SJSA1 (cell line): ENCODE results near the gene PAQR5. TPM values are rescaled to one million over a fixed set of nuclear protein-coding genes. Genes with fewer than 3 reads are reported as not detected.

Experiments
- DNase-seq, 2 experiments: peaks; one replicate each; pipeline ENCODE4 v3.0.0-alpha.2; 2015 to 2020; ENCODE audit warnings: low spot score in 2 of 2, low read depth in 1 of 2
- H3K27ac ChIP-seq: fragments of 250-450 bp; sonication (Bioruptor Pico); 2 replicates; pipeline ENCODE4 v1.5.1; 2020; ENCODE audit warnings: mild to moderate bottlenecking, moderate library complexity
- H3K27me3 ChIP-seq: fragments of 250-450 bp; sonication (Bioruptor Pico); replicated peaks from 2 replicates; pipeline ENCODE4 v1.5.1; 2020; ENCODE audit warnings: mild to moderate bottlenecking, moderate library complexity
- H3K36me3 ChIP-seq: fragments of 250-450 bp; sonication (Bioruptor Pico); 2 replicates; pipeline ENCODE4 v1.5.1; 2020; ENCODE audit warnings: mild to moderate bottlenecking
- H3K4me1 ChIP-seq: fragments of 250-450 bp; sonication (Bioruptor Pico); replicated peaks from 2 replicates; pipeline ENCODE4 v1.6.1; 2021; ENCODE audit warnings: mild to moderate bottlenecking
- H3K4me3 ChIP-seq: fragments of 250-450 bp; sonication (Bioruptor Pico); 2 replicates; pipeline ENCODE4 v1.5.1; 2020; ENCODE audit warnings: mild to moderate bottlenecking
- H3K9me3 ChIP-seq: fragments of 250-450 bp; sonication (Bioruptor Pico); replicated peaks from 2 replicates; pipeline ENCODE4 v1.5.1; 2020; ENCODE audit warnings: mild to moderate bottlenecking
- total RNA-seq: library from RNA; depleted of rRNA; stranded (reverse); fragments of >200 nt; shearing (Covaris generic); gene quantifications from 2 replicates; pipeline ENCODE4 v1.2.3, GENCODE V29; 2014

Gene PAQR5
- total RNA-seq, 1 experiment from 2014 or later, result 10.5 TPM

GRCh38 chr15:69315402-69316110, 16.8 kb downstream of the PAQR5 start:
- H3K4me3 ChIP-seq, result no peak overlapping the region
- DNase-seq, result no peak
- H3K4me1 ChIP-seq, result peaks cover 25% of the 10 kb centered on the region
- H3K36me3 ChIP-seq, result no peaks in the 10 kb centered on the region
- no peaks in the 10 kb centered on the region for H3K27me3 ChIP-seq
- H3K27ac ChIP-seq, result no peak overlapping the region
- H3K9me3 ChIP-seq, result no peaks in the 10 kb centered on the region

GRCh38 chr15:69316291-69316690, 17.6 kb downstream of the PAQR5 start:
- Histone ChIP-seq H3K4me3 (no peak overlapping the region), H3K27me3 (no peaks in the 10 kb centered on the region), H3K27ac (no peak overlapping the region), H3K4me1 (peaks cover 23% of the 10 kb centered on the region), H3K9me3 (no peaks in the 10 kb centered on the region), H3K36me3 (no peaks in the 10 kb centered on the region)
- no peak for DNase-seq

- Histone ChIP-seq H3K9me3 (no peaks in the 10 kb centered on the region), H3K4me1 (peaks cover 13% of the 10 kb centered on the region), H3K27ac (no peak overlapping the region), H3K4me3 (no peak overlapping the region), H3K27me3 (no peaks in the 10 kb centered on the region), H3K36me3 (no peaks in the 10 kb centered on the region)
- no peak for DNase-seq
These were observed 18.7 kb downstream of the PAQR5 start for GRCh38 chr15:69317392-69317841.

- DNase-seq, result no peak
- Histone ChIP-seq H3K27ac (no peak overlapping the region), H3K36me3 (no peaks in the 10 kb centered on the region), H3K4me3 (no peak overlapping the region), H3K27me3 (no peaks in the 10 kb centered on the region), H3K4me1 (peaks cover 13% of the 10 kb centered on the region), H3K9me3 (no peaks in the 10 kb centered on the region)
These were observed 19.3 kb downstream of the PAQR5 start for GRCh38 chr15:69318033-69318432.

GRCh38 chr15:69319384-69320375, 21.0 kb downstream of the PAQR5 start:
- H3K4me1 ChIP-seq, result peaks cover 13% of the 10 kb centered on the region
- no peaks in the 10 kb centered on the region for H3K27me3 ChIP-seq
- no peak overlapping the region for H3K27ac ChIP-seq
- DNase-seq, result no peak
- H3K9me3 ChIP-seq, result no peaks in the 10 kb centered on the region
- no peaks in the 10 kb centered on the region for H3K36me3 ChIP-seq
- H3K4me3 ChIP-seq, result no peak overlapping the region

GRCh38 chr15:69320977-69321554, 22.4 kb downstream of the PAQR5 start:
- no peak for DNase-seq
- no peak overlapping the region for H3K27ac ChIP-seq
- no peaks in the 10 kb centered on the region for H3K9me3 ChIP-seq
- no peak overlapping the region for H3K4me3 ChIP-seq
- H3K4me1 ChIP-seq, result peaks cover 13% of the 10 kb centered on the region
- no peaks in the 10 kb centered on the region for H3K27me3 ChIP-seq
- H3K36me3 ChIP-seq, result no peaks in the 10 kb centered on the region; the same call in 1 of the 2 replicates

GRCh38 chr15:69323893-69324430, 25.2 kb downstream of the PAQR5 start:
- no peaks in the 10 kb centered on the region; the same call in 1 of the 2 replicates for H3K36me3 ChIP-seq
- H3K4me3 ChIP-seq, result no peak overlapping the region
- peaks cover 13% of the 10 kb centered on the region for H3K4me1 ChIP-seq
- no peaks in the 10 kb centered on the region for H3K27me3 ChIP-seq
- H3K9me3 ChIP-seq, result no peaks in the 10 kb centered on the region
- DNase-seq, result no peak
- H3K27ac ChIP-seq, result no peak overlapping the region

- no peaks in the 10 kb centered on the region; the same call in 1 of the 2 replicates for H3K36me3 ChIP-seq
- no peaks in the 10 kb centered on the region for H3K9me3 ChIP-seq
- no peak overlapping the region for H3K27ac ChIP-seq
- no peak overlapping the region for H3K4me3 ChIP-seq
- no peaks in the 10 kb centered on the region for H3K27me3 ChIP-seq
- H3K4me1 ChIP-seq, result peaks cover 13% of the 10 kb centered on the region
- no peak for DNase-seq
These were observed 25.9 kb downstream of the PAQR5 start for GRCh38 chr15:69324565-69324964.

GRCh38 chr15:69325456-69325971, 26.8 kb downstream of the PAQR5 start:
- Histone ChIP-seq H3K27me3 (no peaks in the 10 kb centered on the region), H3K4me3 (no peak overlapping the region), H3K36me3 (no peaks in the 10 kb centered on the region; the same call in 1 of the 2 replicates), H3K9me3 (no peaks in the 10 kb centered on the region; the same call in 1 of the 2 replicates), H3K4me1 (peaks cover 5% of the 10 kb centered on the region), H3K27ac (no peak overlapping the region)
- no peak for DNase-seq

GRCh38 chr15:69328080-69328479, 29.4 kb downstream of the PAQR5 start:
- Histone ChIP-seq H3K27ac (no peak overlapping the region), H3K9me3 (no peaks in the 10 kb centered on the region; the same call in 1 of the 2 replicates), H3K36me3 (no peaks in the 10 kb centered on the region; the same call in 1 of the 2 replicates), H3K4me1 (no peaks in the 10 kb centered on the region), H3K4me3 (no peak overlapping the region), H3K27me3 (no peaks in the 10 kb centered on the region)
- no peak for DNase-seq

- DNase-seq, result no peak
These were observed 30.0 kb downstream of the PAQR5 start for GRCh38 chr15:69328739-69329138.

GRCh38 chr15:69337138-69337537, 38.4 kb downstream of the PAQR5 start:
- Histone ChIP-seq H3K27ac (no peak overlapping the region), H3K9me3 (no peaks in the 10 kb centered on the region), H3K27me3 (no peaks in the 10 kb centered on the region), H3K4me3 (no peak overlapping the region), H3K36me3 (peaks cover 3% of the 10 kb centered on the region; the same call in 1 of the 2 replicates), H3K4me1 (peaks cover 25% of the 10 kb centered on the region)
- DNase-seq, result no peak

More at GRCh38 chr15:69328739-69329138, 30.0 kb downstream of the PAQR5 start:
- Histone ChIP-seq H3K9me3 (no peaks in the 10 kb centered on the region; the same call in 1 of the 2 replicates), H3K27me3 (no peaks in the 10 kb centered on the region), H3K27ac (no peak overlapping the region), H3K36me3 (no peaks in the 10 kb centered on the region; the same call in 1 of the 2 replicates), H3K4me1 (no peaks in the 10 kb centered on the region), H3K4me3 (no peak overlapping the region)
